Keratinocyte (primary cell): ENCODE measurements around the gene THOP1. TPM values are rescaled to one million over a fixed set of nuclear protein-coding genes. Genes with fewer than 3 reads are reported as not detected.

Experiments
- DNase-seq: peaks from one replicate; pipeline ENCODE4 v3.0.0-alpha.2; 2011; ENCODE audit warnings: low read depth, missing footprints, low spot score
- FAIRE-seq: peaks from 2 replicates; lab custom pipeline; 2011; peaks lifted over from hg19 to GRCh38; lab: Jason Lieb, UNC
- H2AFZ ChIP-seq: 2 replicates; pipeline ENCODE4 v1.6.0; 2012; ENCODE audit warnings: low read length, control low read depth, inconsistent platforms; ENCODE audit not compliant: control insufficient read depth
- H3K27ac ChIP-seq: 2 replicates; pipeline ENCODE4 v1.5.1; 2011; ENCODE audit warnings: low read length; ENCODE audit not compliant: control insufficient read depth, insufficient read depth
- H3K27me3 ChIP-seq: 3 replicates; pipeline ENCODE4 v1.6.0; 2011; ENCODE audit warnings: low read length; ENCODE audit not compliant: control insufficient read depth, insufficient read depth; ENCODE audit errors: extremely low read depth
- H3K36me3 ChIP-seq, 2 experiments: 2 replicates in 1 of 2; 3 replicates in 1 of 2; pipeline ENCODE4 v1.5.1; 2011; ENCODE audit warnings: low read length in 2 of 2, mild to moderate bottlenecking in 1 of 2; ENCODE audit not compliant: control insufficient read depth in 2 of 2, insufficient read depth in 2 of 2; ENCODE audit errors: extremely low read depth in 1 of 2
- H3K4me1 ChIP-seq: 3 replicates; pipeline ENCODE4 v1.5.1; 2011; ENCODE audit warnings: low read length; ENCODE audit not compliant: control insufficient read depth, insufficient read depth; ENCODE audit errors: extremely low read depth
- H3K4me2 ChIP-seq: 3 replicates; pipeline ENCODE4 v1.6.0; 2011; ENCODE audit warnings: low read depth, low read length; ENCODE audit not compliant: control insufficient read depth, insufficient read depth; ENCODE audit errors: extremely low read depth
- H3K4me3 ChIP-seq, 3 experiments: fragments of 200-600 bp in 1 of 3; sonication (generic) in 1 of 3; 2 replicates in 2 of 3; 3 replicates in 1 of 3; pipeline ENCODE4 v1.5.1; 2011 to 2016; ENCODE audit warnings: low read length in 3 of 3, mild to moderate bottlenecking in 3 of 3, control low read depth in 2 of 3, inconsistent platforms in 1 of 3, low read depth in 1 of 3, mixed read lengths in 1 of 3, mixed run types in 1 of 3, moderate library complexity in 1 of 3; ENCODE audit not compliant: control insufficient read depth in 2 of 3, insufficient read depth in 2 of 3; ENCODE audit errors: extremely low read depth in 1 of 3
- H3K79me2 ChIP-seq: 2 replicates; pipeline ENCODE4 v1.6.0; 2012; ENCODE audit warnings: low read length; ENCODE audit not compliant: control insufficient read depth, insufficient read depth
- H3K9ac ChIP-seq: 3 replicates; pipeline ENCODE4 v1.6.0; 2011; ENCODE audit warnings: low read length; ENCODE audit not compliant: control insufficient read depth, insufficient read depth; ENCODE audit errors: extremely low read depth
- H3K9me1 ChIP-seq: 3 replicates; pipeline ENCODE4 v1.6.0; 2011; ENCODE audit warnings: low read length; ENCODE audit not compliant: control insufficient read depth, insufficient read depth; ENCODE audit errors: extremely low read depth
- H3K9me3 ChIP-seq: 2 replicates; pipeline ENCODE4 v1.5.1; 2012; ENCODE audit warnings: low read depth, low read length; ENCODE audit not compliant: control insufficient read depth
- H4K20me1 ChIP-seq: 3 replicates; pipeline ENCODE4 v1.6.0; 2011; ENCODE audit warnings: low read length; ENCODE audit not compliant: control insufficient read depth, insufficient read depth; ENCODE audit errors: extremely low read depth
- EZH2 ChIP-seq: IDR thresholded peaks from one replicate; pipeline ENCODE4 v1.6.1; 2012; ENCODE audit warnings: inconsistent platforms, mild to moderate bottlenecking, low read length, moderate library complexity
- dilution Hi-C: fragments of 300-500 bp; cut with MboI; formaldehyde crosslinking; loops from one replicate; pipeline ENCODE4 v1.7.0; 2020; ENCODE audit warnings: low sequenced_read_pairs; ENCODE audit not compliant: extremely low pct_ligation_motif_present
- polyA plus RNA-seq, 5 experiments: library from polyadenylated mRNA; depleted of rRNA in 3 of 5; stranded (reverse) in 3 of 5; stranded (forward) in 1 of 5; unstranded in 1 of 5; fragments of >200 nt; gene quantifications; 1 replicate in 1 of 5; 2 replicates in 3 of 5; 3 replicates in 1 of 5; pipeline versions ENCODE4 v1.2.1 to v1.2.3, GENCODE V29; 2011 to 2012; ENCODE audit warnings: missing spikeins in 2 of 5, low read depth in 1 of 5, low replicate concordance in 1 of 5
- TF ChIP-seq, protein P1 (sequence below), 3 experiments: IDR thresholded peaks in 1 of 3; conservative IDR thresholded peaks in 1 of 3; optimal IDR thresholded peaks in 1 of 3; 2 replicates in 2 of 3; 3 replicates in 1 of 3; pipeline versions ENCODE3 to v1.5.1; 2011; ENCODE audit warnings: low read length in 3 of 3, mild to moderate bottlenecking in 3 of 3, moderate library complexity in 2 of 3, control low read depth in 1 of 3, inconsistent platforms in 1 of 3; ENCODE audit not compliant: insufficient read depth in 2 of 3; ENCODE audit errors: extremely low read depth in 1 of 3

The THOP1 gene
- polyA plus RNA-seq, 1 donor (not counting 4 experiments of a cell fraction or from before 2014, with no cell fraction given) = 69.9 TPM

GRCh38 chr19:2743099-2743498, 42.2 kb upstream of the THOP1 start:
- peaks cover 11% of the 10 kb centered on the region for H3K79me2 ChIP-seq
- H3K9me3 ChIP-seq = no peaks in the 10 kb centered on the region
- dilution Hi-C loops = no loop called here

DNA sequence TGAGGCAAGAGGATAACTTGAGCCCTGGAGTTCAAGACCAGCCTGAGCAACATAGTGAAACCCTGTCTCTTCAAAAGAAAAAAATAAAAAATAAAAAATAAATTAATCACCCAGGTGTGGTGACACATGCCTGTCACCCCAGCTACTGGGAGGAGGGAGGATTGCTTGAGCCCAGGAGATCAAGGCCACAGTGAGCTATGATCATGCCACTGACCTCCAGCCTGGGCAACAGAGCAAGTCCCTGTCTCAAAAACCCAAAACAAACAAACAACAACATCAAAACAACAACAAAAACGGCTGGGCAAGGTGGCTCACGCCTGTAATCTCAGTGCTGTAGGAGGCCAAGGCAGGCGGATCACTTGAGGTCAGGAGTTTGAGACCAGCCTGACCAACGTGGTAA, 41.2 kb upstream of the THOP1 start:
- no peak for FAIRE-seq
- no peaks in the 10 kb centered on the region for H3K9me1 ChIP-seq
- DNase-seq = no peak
- TF ChIP-seq, protein P1, sequence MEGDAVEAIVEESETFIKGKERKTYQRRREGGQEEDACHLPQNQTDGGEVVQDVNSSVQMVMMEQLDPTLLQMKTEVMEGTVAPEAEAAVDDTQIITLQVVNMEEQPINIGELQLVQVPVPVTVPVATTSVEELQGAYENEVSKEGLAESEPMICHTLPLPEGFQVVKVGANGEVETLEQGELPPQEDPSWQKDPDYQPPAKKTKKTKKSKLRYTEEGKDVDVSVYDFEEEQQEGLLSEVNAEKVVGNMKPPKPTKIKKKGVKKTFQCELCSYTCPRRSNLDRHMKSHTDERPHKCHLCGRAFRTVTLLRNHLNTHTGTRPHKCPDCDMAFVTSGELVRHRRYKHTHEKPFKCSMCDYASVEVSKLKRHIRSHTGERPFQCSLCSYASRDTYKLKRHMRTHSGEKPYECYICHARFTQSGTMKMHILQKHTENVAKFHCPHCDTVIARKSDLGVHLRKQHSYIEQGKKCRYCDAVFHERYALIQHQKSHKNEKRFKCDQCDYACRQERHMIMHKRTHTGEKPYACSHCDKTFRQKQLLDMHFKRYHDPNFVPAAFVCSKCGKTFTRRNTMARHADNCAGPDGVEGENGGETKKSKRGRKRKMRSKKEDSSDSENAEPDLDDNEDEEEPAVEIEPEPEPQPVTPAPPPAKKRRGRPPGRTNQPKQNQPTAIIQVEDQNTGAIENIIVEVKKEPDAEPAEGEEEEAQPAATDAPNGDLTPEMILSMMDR (optimal IDR thresholded peaks at IDR 0.05 in 1 of 3, IDR thresholded peaks at IDR 0.05 in 1 of 3, conservative IDR thresholded peaks at IDR 0.05 in 1 of 3; ENCODE audit: extremely low read depth in 1 of 3, insufficient read depth in 2 of 3, low read length in 3 of 3) = no peak
- no peak for TF ChIP-seq EZH2
- H2AFZ ChIP-seq = no peak overlapping the region
- no peaks in the 10 kb centered on the region for H3K36me3 ChIP-seq
- no peak overlapping the region for H3K4me3 ChIP-seq
- no peaks in the 10 kb centered on the region for H3K27me3 ChIP-seq
- H3K9me3 ChIP-seq = no peaks in the 10 kb centered on the region
- dilution Hi-C loops = no loop called here
- no peak overlapping the region for H3K27ac ChIP-seq
- H3K79me2 ChIP-seq = peaks cover 6% of the 10 kb centered on the region
- H3K4me1 ChIP-seq = peaks cover 1% of the 10 kb centered on the region
- no peak overlapping the region for H3K9ac ChIP-seq
- H4K20me1 ChIP-seq = no peaks in the 10 kb centered on the region
- H3K4me2 ChIP-seq = no peak overlapping the region

More at GRCh38 chr19:2743099-2743498, 42.2 kb upstream of the THOP1 start:
- H3K9ac ChIP-seq = no peak overlapping the region
- DNase-seq = no peak
- H3K4me3 ChIP-seq = no peak overlapping the region
- H3K4me2 ChIP-seq = no peak overlapping the region
- no peaks in the 10 kb centered on the region for H4K20me1 ChIP-seq
- no peaks in the 10 kb centered on the region for H3K27me3 ChIP-seq
- no peak for TF ChIP-seq EZH2
- TF ChIP-seq, protein P1 (optimal IDR thresholded peaks at IDR 0.05 in 1 of 3, IDR thresholded peaks at IDR 0.05 in 1 of 3, conservative IDR thresholded peaks at IDR 0.05 in 1 of 3; ENCODE audit: extremely low read depth in 1 of 3, insufficient read depth in 2 of 3, low read length in 3 of 3) = no peak
- no peak for FAIRE-seq
- no peak overlapping the region for H2AFZ ChIP-seq
- H3K36me3 ChIP-seq = no peaks in the 10 kb centered on the region
- H3K4me1 ChIP-seq = peaks cover 3% of the 10 kb centered on the region
- no peak overlapping the region for H3K27ac ChIP-seq
- no peaks in the 10 kb centered on the region for H3K9me1 ChIP-seq
